Measurements from ENCODE around the gene ALG11. TPM values are rescaled to one million over a fixed set of nuclear protein-coding genes. Genes with fewer than 3 reads are reported as not detected.
"Not testable (repeated sequence)": the region's sequence is repeated elsewhere in the genome, so short reads cannot be mapped to it uniquely, and the experiment has no call there.

Gene ALG11
- total RNA-seq, 4 donors from 2014 or later = 9.0 to 30.6 (median 28.8) TPM

GRCh38 chr13:52027832-52028231, 15.6 kb downstream of the ALG11 start:
- H3K27ac ChIP-seq = no peak overlapping the region
- H3K27me3 ChIP-seq = no peaks in the 10 kb centered on the region
- TF ChIP-seq POLR2A (IDR thresholded peaks at IDR 0.05) (no peak), CTCF (IDR thresholded peaks at IDR 0.05) (no peak), POLR2AphosphoS5 (IDR thresholded peaks at IDR 0.05) (no peak), EP300 (IDR thresholded peaks at IDR 0.05; ENCODE audit: low read depth) (no peak)
- peaks cover 0 to 8% (median 0%) of the 10 kb centered on the region in 4 donors for H3K4me1 ChIP-seq
- peaks cover 0 to 24% (median 9%) of the 10 kb centered on the region in 4 donors for H3K36me3 ChIP-seq
- 100% methylated on average over 1 of the region's 1 CpG for WGBS, 2 donors (ENCODE audit: low coverage in 1 of 2)
- no peaks in the 10 kb centered on the region for H3K9me3 ChIP-seq
- intact Hi-C loops (cut with DNase I; ENCODE audit: low total_unique reads) = no loop called here
- in situ Hi-C loops (cut with MboI; ENCODE audit: low pct_ligation_motif_present in 1 of 4, low pct_unique_long_range_greater_than_20kb in 1 of 4, low sequenced_read_pairs in 3 of 4) = loop anchor here in 1 of 4 donors (25.0 kb wide), 1 partner anchor 409 kb away; no protein-coding TSS in a partner anchor
- DNase-seq = no peak
- H3K4me3 ChIP-seq = no peak overlapping the region

- Histone ChIP-seq H3K27ac (no peak overlapping the region), H3K9me3 (no peaks in the 10 kb centered on the region), H3K27me3 (no peaks in the 10 kb centered on the region), H3K4me3 (no peak overlapping the region), H3K36me3 (peaks cover 0 to 12% (median 5%) of the 10 kb centered on the region in 4 donors), H3K4me1 (peaks cover 0 to 8% (median 0%) of the 10 kb centered on the region in 4 donors)
- in situ Hi-C loops (cut with MboI; ENCODE audit: low pct_ligation_motif_present in 1 of 4, low pct_unique_long_range_greater_than_20kb in 1 of 4, low sequenced_read_pairs in 3 of 4) = loop anchor here in 1 of 4 donors (25.0 kb wide), 1 partner anchor 408 kb away; no protein-coding TSS in a partner anchor
- TF ChIP-seq POLR2A (IDR thresholded peaks at IDR 0.05) = no peak
- no peak for TF ChIP-seq POLR2AphosphoS5 (IDR thresholded peaks at IDR 0.05)
- no peak for TF ChIP-seq EP300 (IDR thresholded peaks at IDR 0.05; ENCODE audit: low read depth)
- TF ChIP-seq CTCF (IDR thresholded peaks at IDR 0.05) = no peak
- DNase-seq = peak; percentile 46
- WGBS, 2 donors (ENCODE audit: low coverage in 1 of 2) = 72% methylated on average over 3 to 4 of the region's 4 CpGs
- intact Hi-C loops (cut with DNase I; ENCODE audit: low total_unique reads) = no loop called here
Observed at GRCh38 chr13:52029569-52029968, 17.4 kb downstream of the ALG11 start.

- H3K4me3 ChIP-seq; H3K9me3 ChIP-seq; H3K27ac ChIP-seq; intact Hi-C loops (cut with DNase I; ENCODE audit: low total_unique reads); H3K4me1 ChIP-seq; H3K27me3 ChIP-seq; DNase-seq: not testable (repeated sequence)
- in situ Hi-C loops (cut with MboI; ENCODE audit: low pct_ligation_motif_present in 1 of 4, low pct_unique_long_range_greater_than_20kb in 1 of 4, low sequenced_read_pairs in 3 of 4) = loop anchor here in 1 of 4 donors (25.0 kb wide), 1 partner anchor 407 kb away; no protein-coding TSS in a partner anchor
- H3K36me3 ChIP-seq = peaks cover 0 to 12% (median 4%) of the 10 kb centered on the region in 4 donors
- WGBS, 2 donors (ENCODE audit: low coverage in 1 of 2) = 98 to 100% methylated on average over 2 to 6 of the region's 6 CpGs
Observed at GRCh38 chr13:52030401-52030800, 18.2 kb downstream of the ALG11 start.

GRCh38 chr13:52033039-52033438, 20.8 kb downstream of the ALG11 start:
- H3K4me1 ChIP-seq = peaks cover 0 to 3% (median 0%) of the 10 kb centered on the region in 4 donors
- no peaks in the 10 kb centered on the region for H3K9me3 ChIP-seq
- no peak overlapping the region for H3K4me3 ChIP-seq
- in situ Hi-C loops (cut with MboI; ENCODE audit: low pct_ligation_motif_present in 1 of 4, low pct_unique_long_range_greater_than_20kb in 1 of 4, low sequenced_read_pairs in 3 of 4) (loop anchor here in 1 of 4 donors (25.0 kb wide), 1 partner anchor 404 kb away; no protein-coding TSS in a partner anchor), intact Hi-C loops (cut with DNase I; ENCODE audit: low total_unique reads) (no loop called here)
- DNase-seq = no peak
- no peak overlapping the region for H3K27ac ChIP-seq
- no peaks in the 10 kb centered on the region for H3K27me3 ChIP-seq
- WGBS, 2 donors (ENCODE audit: low coverage in 1 of 2) = 74 to 75% methylated on average over 2 of the region's 2 CpGs
- TF ChIP-seq POLR2AphosphoS5 (IDR thresholded peaks at IDR 0.05) = no peak
- no peak for TF ChIP-seq CTCF (IDR thresholded peaks at IDR 0.05)
- TF ChIP-seq POLR2A (IDR thresholded peaks at IDR 0.05) = no peak
- no peak for TF ChIP-seq EP300 (IDR thresholded peaks at IDR 0.05; ENCODE audit: low read depth)
- H3K36me3 ChIP-seq = peaks cover 0 to 12% (median 4%) of the 10 kb centered on the region in 4 donors

Data from transverse colon (tissue), 4 donors.